ENCODE results near the gene ACAD10. TPM values are rescaled to one million over a fixed set of nuclear protein-coding genes. Genes with fewer than 3 reads are reported as not detected.
"Not testable (repeated sequence)": the region's sequence is repeated elsewhere in the genome, so short reads cannot be mapped to it uniquely, and the experiment has no call there.

Gene ACAD10
- total and polyA plus RNA-seq, 4 donors = 10.7 to 34.8 (median 21.2) TPM

- 94% methylated on average over 6 of the region's 6 CpGs for WGBS
- Histone ChIP-seq H3K9ac (ENCODE audit: low read depth in 1 of 2, low read length in 2 of 2) (no peak overlapping the region), H3K27me3 (ENCODE audit: control insufficient read depth in 4 of 4, insufficient read depth in 4 of 4, low read length in 3 of 4) (no peaks in the 10 kb centered on the region), H3K27ac (ENCODE audit: low read depth in 1 of 2, low read length in 2 of 2) (no peak overlapping the region), H3K4me1 (ENCODE audit: control insufficient read depth in 4 of 4, insufficient read depth in 4 of 4, low read length in 3 of 4) (peaks cover 0 to 2% (median 0%) of the 10 kb centered on the region in 4 donors), H3K9me3 (ENCODE audit: control insufficient read depth in 4 of 4, low read length in 3 of 4) (no peaks in the 10 kb centered on the region), H3K36me3 (ENCODE audit: control insufficient read depth in 4 of 4, insufficient read depth in 3 of 4, low read depth in 1 of 4, low read length in 3 of 4) (peaks cover 7 to 44% (median 19%) of the 10 kb centered on the region in 4 donors), H3K4me3 (ENCODE audit: low read depth in 1 of 3, low read length in 3 of 3) (no peak overlapping the region)
- no peak for DNase-seq (ENCODE audit: low spot score)
- TF ChIP-seq EGR1 (IDR thresholded peaks at IDR 0.05; ENCODE audit: low read depth in 2 of 2) (no peak), HNF4G (IDR thresholded peaks at IDR 0.05) (no peak), YY1 (IDR thresholded peaks at IDR 0.05) (no peak), RAD21 (IDR thresholded peaks at IDR 0.05) (no peak), JUND (IDR thresholded peaks at IDR 0.05) (no peak), FOXA2 (IDR thresholded peaks at IDR 0.05) (no peak), SP1 (IDR thresholded peaks at IDR 0.05) (no peak), NR2F2 (IDR thresholded peaks at IDR 0.05) (no peak), HNF4A (conservative IDR thresholded peaks at IDR 0.05) (no peak), GABPA (IDR thresholded peaks at IDR 0.05 in 1 of 2, conservative IDR thresholded peaks at IDR 0.05 in 1 of 2) (no peak), RXRA (IDR thresholded peaks at IDR 0.05) (no peak), FOXA1 (IDR thresholded peaks at IDR 0.05) (no peak), REST (IDR thresholded peaks at IDR 0.05) (no peak), TAF1 (conservative IDR thresholded peaks at IDR 0.05) (no peak)
- TF ChIP-seq, protein P1, sequence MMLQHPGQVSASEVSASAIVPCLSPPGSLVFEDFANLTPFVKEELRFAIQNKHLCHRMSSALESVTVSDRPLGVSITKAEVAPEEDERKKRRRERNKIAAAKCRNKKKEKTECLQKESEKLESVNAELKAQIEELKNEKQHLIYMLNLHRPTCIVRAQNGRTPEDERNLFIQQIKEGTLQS (IDR thresholded peaks at IDR 0.05) = no peak
- TF ChIP-seq, protein P2, sequence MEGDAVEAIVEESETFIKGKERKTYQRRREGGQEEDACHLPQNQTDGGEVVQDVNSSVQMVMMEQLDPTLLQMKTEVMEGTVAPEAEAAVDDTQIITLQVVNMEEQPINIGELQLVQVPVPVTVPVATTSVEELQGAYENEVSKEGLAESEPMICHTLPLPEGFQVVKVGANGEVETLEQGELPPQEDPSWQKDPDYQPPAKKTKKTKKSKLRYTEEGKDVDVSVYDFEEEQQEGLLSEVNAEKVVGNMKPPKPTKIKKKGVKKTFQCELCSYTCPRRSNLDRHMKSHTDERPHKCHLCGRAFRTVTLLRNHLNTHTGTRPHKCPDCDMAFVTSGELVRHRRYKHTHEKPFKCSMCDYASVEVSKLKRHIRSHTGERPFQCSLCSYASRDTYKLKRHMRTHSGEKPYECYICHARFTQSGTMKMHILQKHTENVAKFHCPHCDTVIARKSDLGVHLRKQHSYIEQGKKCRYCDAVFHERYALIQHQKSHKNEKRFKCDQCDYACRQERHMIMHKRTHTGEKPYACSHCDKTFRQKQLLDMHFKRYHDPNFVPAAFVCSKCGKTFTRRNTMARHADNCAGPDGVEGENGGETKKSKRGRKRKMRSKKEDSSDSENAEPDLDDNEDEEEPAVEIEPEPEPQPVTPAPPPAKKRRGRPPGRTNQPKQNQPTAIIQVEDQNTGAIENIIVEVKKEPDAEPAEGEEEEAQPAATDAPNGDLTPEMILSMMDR (IDR thresholded peaks at IDR 0.05; ENCODE audit: low read depth, low read length, missing input control) = no peak
- TF ChIP-seq, protein P3, sequence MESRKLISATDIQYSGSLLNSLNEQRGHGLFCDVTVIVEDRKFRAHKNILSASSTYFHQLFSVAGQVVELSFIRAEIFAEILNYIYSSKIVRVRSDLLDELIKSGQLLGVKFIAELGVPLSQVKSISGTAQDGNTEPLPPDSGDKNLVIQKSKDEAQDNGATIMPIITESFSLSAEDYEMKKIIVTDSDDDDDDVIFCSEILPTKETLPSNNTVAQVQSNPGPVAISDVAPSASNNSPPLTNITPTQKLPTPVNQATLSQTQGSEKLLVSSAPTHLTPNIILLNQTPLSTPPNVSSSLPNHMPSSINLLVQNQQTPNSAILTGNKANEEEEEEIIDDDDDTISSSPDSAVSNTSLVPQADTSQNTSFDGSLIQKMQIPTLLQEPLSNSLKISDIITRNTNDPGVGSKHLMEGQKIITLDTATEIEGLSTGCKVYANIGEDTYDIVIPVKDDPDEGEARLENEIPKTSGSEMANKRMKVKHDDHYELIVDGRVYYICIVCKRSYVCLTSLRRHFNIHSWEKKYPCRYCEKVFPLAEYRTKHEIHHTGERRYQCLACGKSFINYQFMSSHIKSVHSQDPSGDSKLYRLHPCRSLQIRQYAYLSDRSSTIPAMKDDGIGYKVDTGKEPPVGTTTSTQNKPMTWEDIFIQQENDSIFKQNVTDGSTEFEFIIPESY (IDR thresholded peaks at IDR 0.05) = no peak
- TF ChIP-seq, protein P4, sequence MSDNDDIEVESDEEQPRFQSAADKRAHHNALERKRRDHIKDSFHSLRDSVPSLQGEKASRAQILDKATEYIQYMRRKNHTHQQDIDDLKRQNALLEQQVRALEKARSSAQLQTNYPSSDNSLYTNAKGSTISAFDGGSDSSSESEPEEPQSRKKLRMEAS (IDR thresholded peaks at IDR 0.05) = no peak
Observed at GRCh38 chr12:111720457-111720856, 34.6 kb downstream of the ACAD10 start.

- not testable (repeated sequence) for H3K9ac ChIP-seq (ENCODE audit: low read depth in 1 of 2, low read length in 2 of 2); H3K9me3 ChIP-seq (ENCODE audit: control insufficient read depth in 4 of 4, low read length in 3 of 4); H3K27me3 ChIP-seq (ENCODE audit: control insufficient read depth in 4 of 4, insufficient read depth in 4 of 4, low read length in 3 of 4); DNase-seq (ENCODE audit: low spot score); H3K4me3 ChIP-seq (ENCODE audit: low read depth in 1 of 3, low read length in 3 of 3); H3K4me1 ChIP-seq (ENCODE audit: control insufficient read depth in 4 of 4, insufficient read depth in 4 of 4, low read length in 3 of 4); H3K27ac ChIP-seq (ENCODE audit: low read depth in 1 of 2, low read length in 2 of 2)
- peaks cover 5 to 25% (median 18%) of the 10 kb centered on the region in 4 donors for H3K36me3 ChIP-seq (ENCODE audit: control insufficient read depth in 4 of 4, insufficient read depth in 3 of 4, low read depth in 1 of 4, low read length in 3 of 4)
- WGBS = 98% methylated on average over 45 of the region's 46 CpGs
Observed at GRCh38 chr12:111723646-111724360, 38.0 kb downstream of the ACAD10 start.

Measured in liver (tissue), 9 donors.